Choroid plexus epithelial cell (primary cell): ENCODE data around the gene LYST.
"Not testable (repeated sequence)": the region's sequence is repeated elsewhere in the genome, so short reads cannot be mapped to it uniquely, and the experiment has no call there.

Source experiments
- DNase-seq: peaks from one replicate; pipeline ENCODE4 v3.0.0-alpha.2; 2010; ENCODE audit warnings: low read depth
- H3K4me3 ChIP-seq: 2 replicates; pipeline ENCODE4 v1.5.1; 2011; ENCODE audit warnings: low read depth, mild to moderate bottlenecking, control low read depth, low read length, moderate library complexity
- CTCF ChIP-seq: conservative IDR thresholded peaks from 2 replicates; pipeline ENCODE4 v1.5.1; 2011; ENCODE audit warnings: low read depth, mild to moderate bottlenecking, control low read depth, inconsistent platforms, low read length, moderate library complexity

LYST gene

GRCh38 chr1:235799264-235799663 lies 67.4 kb downstream of the LYST start:
- no peak for DNase-seq
- TF ChIP-seq CTCF = no peak
- no peak overlapping the region for H3K4me3 ChIP-seq

- H3K4me3 ChIP-seq = no peak overlapping the region
- no peak for TF ChIP-seq CTCF
- DNase-seq = no peak
Observed at GRCh38 chr1:235791532-235792060, 75.1 kb downstream of the LYST start.

GRCh38 chr1:235790123-235790522 lies 76.6 kb downstream of the LYST start:
- TF ChIP-seq CTCF = no peak
- no peak for DNase-seq

GRCh38 chr1:235786227-235786898 lies 80.3 kb downstream of the LYST start:
- not testable (repeated sequence) for H3K4me3 ChIP-seq, DNase-seq

More at GRCh38 chr1:235790123-235790522, 76.6 kb downstream of the LYST start:
- no peak overlapping the region for H3K4me3 ChIP-seq

GRCh38 chr1:235784950-235785349 lies 81.8 kb downstream of the LYST start:
- no peak overlapping the region for H3K4me3 ChIP-seq
- no peak for TF ChIP-seq CTCF
- DNase-seq = no peak

GRCh38 chr1:235783148-235783776 lies 83.4 kb downstream of the LYST start:
- peak; percentile 46 for TF ChIP-seq CTCF
- H3K4me3 ChIP-seq = no peak overlapping the region
- peak; percentile 69 for DNase-seq

GRCh38 chr1:235782601-235783000 lies 84.1 kb downstream of the LYST start:
- H3K4me3 ChIP-seq = no peak overlapping the region
- DNase-seq = no peak
- TF ChIP-seq CTCF = no peak
